Bronchial epithelial cell (primary cell): ENCODE measurements around the gene CPNE2. TPM values are rescaled to one million over a fixed set of nuclear protein-coding genes. Genes with fewer than 3 reads are reported as not detected.

Source experiments
- DNase-seq: peaks from one replicate; pipeline ENCODE4 v3.0.0-alpha.2; 2010; ENCODE audit warnings: low read depth
- FAIRE-seq: peaks from 2 replicates; lab custom pipeline; 2011; peaks lifted over from hg19 to GRCh38; lab: Jason Lieb, UNC
- H3K27me3 ChIP-seq: 2 replicates; pipeline ENCODE4 v1.5.1; 2011; ENCODE audit warnings: low read length; ENCODE audit not compliant: control insufficient read depth, insufficient read depth
- H3K36me3 ChIP-seq: 2 replicates; pipeline ENCODE4 v1.5.1; 2011; ENCODE audit warnings: low read length; ENCODE audit not compliant: control insufficient read depth, insufficient read depth
- H3K4me3 ChIP-seq: 2 replicates; pipeline ENCODE4 v1.5.1; 2011; ENCODE audit warnings: mild to moderate bottlenecking, low read depth, low read length, control low read depth
- total RNA-seq: library from RNA; depleted of rRNA; stranded (reverse); fragments of >200 nt; gene quantifications from 2 replicates; pipeline ENCODE4 v1.2.1, GENCODE V29; 2014
- TF ChIP-seq, protein P1 (sequence below): IDR thresholded peaks from 2 replicates; pipeline ENCODE4 v1.5.1; 2011; ENCODE audit warnings: mild to moderate bottlenecking, moderate library complexity, low read length, control low read depth, inconsistent platforms; ENCODE audit not compliant: insufficient read depth, severe bottlenecking

CPNE2 gene
- total RNA-seq, 1 donor from 2014 or later, result 5.0 TPM

DNA sequence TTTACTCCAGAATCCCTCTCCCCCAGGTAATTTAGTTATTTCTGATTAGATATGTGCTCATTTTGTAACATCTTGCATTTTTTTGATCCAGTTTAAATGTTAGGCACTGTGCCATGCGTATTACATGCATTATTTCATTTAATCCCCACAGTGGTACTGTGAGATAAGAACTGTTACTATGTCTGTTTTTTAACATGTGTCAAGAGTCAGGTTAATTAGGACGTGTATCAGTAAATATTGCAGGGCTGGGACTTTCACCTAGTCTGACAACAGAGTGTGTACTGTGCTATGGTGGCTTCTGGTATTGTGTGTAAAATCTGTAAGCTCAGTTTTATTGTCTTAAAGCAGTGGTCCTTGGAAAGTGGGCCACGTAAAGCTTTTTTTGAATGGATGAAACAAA, 104.4 kb downstream of the CPNE2 start:
- no peak for FAIRE-seq
- TF ChIP-seq, protein P1, sequence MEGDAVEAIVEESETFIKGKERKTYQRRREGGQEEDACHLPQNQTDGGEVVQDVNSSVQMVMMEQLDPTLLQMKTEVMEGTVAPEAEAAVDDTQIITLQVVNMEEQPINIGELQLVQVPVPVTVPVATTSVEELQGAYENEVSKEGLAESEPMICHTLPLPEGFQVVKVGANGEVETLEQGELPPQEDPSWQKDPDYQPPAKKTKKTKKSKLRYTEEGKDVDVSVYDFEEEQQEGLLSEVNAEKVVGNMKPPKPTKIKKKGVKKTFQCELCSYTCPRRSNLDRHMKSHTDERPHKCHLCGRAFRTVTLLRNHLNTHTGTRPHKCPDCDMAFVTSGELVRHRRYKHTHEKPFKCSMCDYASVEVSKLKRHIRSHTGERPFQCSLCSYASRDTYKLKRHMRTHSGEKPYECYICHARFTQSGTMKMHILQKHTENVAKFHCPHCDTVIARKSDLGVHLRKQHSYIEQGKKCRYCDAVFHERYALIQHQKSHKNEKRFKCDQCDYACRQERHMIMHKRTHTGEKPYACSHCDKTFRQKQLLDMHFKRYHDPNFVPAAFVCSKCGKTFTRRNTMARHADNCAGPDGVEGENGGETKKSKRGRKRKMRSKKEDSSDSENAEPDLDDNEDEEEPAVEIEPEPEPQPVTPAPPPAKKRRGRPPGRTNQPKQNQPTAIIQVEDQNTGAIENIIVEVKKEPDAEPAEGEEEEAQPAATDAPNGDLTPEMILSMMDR, result no peak
- no peak for DNase-seq
- no peaks in the 10 kb centered on the region for H3K27me3 ChIP-seq
- H3K36me3 ChIP-seq, result no peaks in the 10 kb centered on the region
- H3K4me3 ChIP-seq, result no peak overlapping the region

Other genes starting within 250 kb of the CPNE2 start
- gene SLC12A3, start 227.4 kb upstream of the CPNE2 start, total RNA-seq, result not detected in 2 replicates
- 93.8 and 110 TPM in 2 replicates for gene HERPUD1, start 160.4 kb upstream of the CPNE2 start, total RNA-seq
- gene CETP, start 130.6 kb upstream of the CPNE2 start, total RNA-seq, result not detected in 2 replicates
- 2.1 and 2.2 TPM in 2 replicates for gene NLRC5, start 103.0 kb upstream of the CPNE2 start, total RNA-seq
- 62.9 and 70.3 TPM in 2 replicates for gene PSME3IP1, start 93.5 kb downstream of the CPNE2 start, total RNA-seq
- gene RSPRY1, start 93.7 kb downstream of the CPNE2 start, total RNA-seq, result 38.3 and 38.7 TPM in 2 replicates
- gene ARL2BP, start 152.7 kb downstream of the CPNE2 start, total RNA-seq, result 63.8 and 71.3 TPM in 2 replicates
- 3.3 and 13.7 TPM in 2 replicates for gene PLLP, start 192.1 kb downstream of the CPNE2 start, total RNA-seq